Loucy (cell line): ENCODE data around the gene PSMD2.

Experiments used
- H2AFZ ChIP-seq: fragments of 200-600 bp; sonication (generic); 2 replicates; pipeline ENCODE4 v1.6.0; 2016; ENCODE audit warnings: antibody characterized with exemption, mild to moderate bottlenecking, low read length, moderate library complexity
- H3F3A ChIP-seq: fragments of 200-600 bp; 2 replicates; pipeline ENCODE4 v1.6.0; 2016; ENCODE audit warnings: antibody characterized with exemption, low read depth, mild to moderate bottlenecking
- H3K27me3 ChIP-seq: fragments of 200-600 bp; sonication (generic); 2 replicates; pipeline ENCODE4 v1.6.1; 2014; ENCODE audit warnings: low read length, mild to moderate bottlenecking; ENCODE audit not compliant: insufficient read depth, poor library complexity, severe bottlenecking
- H3K36me3 ChIP-seq: fragments of 200-600 bp; sonication (generic); 2 replicates; pipeline ENCODE4 v1.6.1; 2016; ENCODE audit warnings: low read length; ENCODE audit not compliant: insufficient read depth
- H3K4me1 ChIP-seq: fragments of 200-600 bp; sonication (generic); 2 replicates; pipeline ENCODE4 v1.5.1; 2014; ENCODE audit warnings: low read length, mild to moderate bottlenecking; ENCODE audit not compliant: insufficient read depth, poor library complexity, severe bottlenecking
- H3K4me2 ChIP-seq: fragments of 200-600 bp; sonication (generic); 2 replicates; pipeline ENCODE4 v1.6.0; 2014; ENCODE audit warnings: antibody characterized with exemption, low read length, low read depth, mild to moderate bottlenecking; ENCODE audit not compliant: poor library complexity, severe bottlenecking
- H3K4me3 ChIP-seq: fragments of 200-600 bp; sonication (generic); 2 replicates; pipeline ENCODE4 v1.5.1; 2014; ENCODE audit warnings: low read length, mild to moderate bottlenecking, mixed read lengths; ENCODE audit not compliant: poor library complexity, severe bottlenecking
- H3K79me2 ChIP-seq: fragments of 200-600 bp; sonication (generic); 2 replicates; pipeline ENCODE4 v1.6.1; 2014; ENCODE audit warnings: low read length; ENCODE audit not compliant: insufficient read depth
- H3K9ac ChIP-seq: fragments of 200-600 bp; sonication (generic); 2 replicates; pipeline ENCODE4 v1.6.0; 2014; ENCODE audit warnings: mild to moderate bottlenecking, low read depth, low read length, moderate library complexity; ENCODE audit not compliant: poor library complexity, severe bottlenecking
- H3K9me2 ChIP-seq: fragments of 200-600 bp; sonication (generic); replicated peaks from 2 replicates; pipeline ENCODE4 v1.6.1; 2016; ENCODE audit warnings: low read depth, low read length, mixed read lengths
- H3K9me3 ChIP-seq: fragments of 200-600 bp; sonication (generic); 2 replicates; pipeline ENCODE4 v1.6.1; 2014; ENCODE audit warnings: mild to moderate bottlenecking, antibody characterized with exemption, low read length, low read depth; ENCODE audit not compliant: insufficient read depth
- H4K20me1 ChIP-seq: fragments of 200-600 bp; sonication (generic); 2 replicates; pipeline ENCODE4 v1.6.0; 2014; ENCODE audit warnings: antibody characterized with exemption, low read length, mild to moderate bottlenecking; ENCODE audit not compliant: insufficient read depth, poor library complexity, severe bottlenecking
- EZH2phosphoT487 ChIP-seq: fragments of 200-600 bp; IDR thresholded peaks from 2 replicates; pipeline ENCODE4 v1.6.1; 2018; ENCODE audit warnings: antibody characterized with exemption, mild to moderate bottlenecking, moderate library complexity, borderline replicate concordance
- TF ChIP-seq, protein P1 (sequence below): fragments of 200-600 bp; sonication (generic); conservative IDR thresholded peaks from 2 replicates; pipeline ENCODE4 v1.5.1; 2014; ENCODE audit warnings: mild to moderate bottlenecking, antibody characterized with exemption, low read length

Gene PSMD2

DNA sequence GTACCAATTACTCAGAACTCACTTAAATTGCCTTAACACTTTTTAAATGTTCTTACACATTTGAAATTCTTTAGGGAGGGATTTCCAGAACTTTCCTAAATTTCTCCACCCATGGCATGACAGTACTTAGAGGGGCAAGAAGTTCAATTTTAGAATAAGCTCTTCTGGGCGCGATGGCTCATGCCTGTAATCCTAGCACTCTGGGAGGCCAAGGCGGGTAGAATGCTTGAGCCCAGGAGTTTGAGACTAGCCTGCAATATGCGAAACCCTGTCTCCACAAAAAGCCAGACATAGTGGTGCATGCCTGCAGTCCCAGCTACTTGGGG is 49.0 kb downstream of the PSMD2 start:
- Histone ChIP-seq H3K4me3 (no peak overlapping the region), H3K4me2 (no peak overlapping the region), H3K9me2 (no peaks in the 10 kb centered on the region), H3F3A (no peaks in the 10 kb centered on the region), H3K4me1 (no peaks in the 10 kb centered on the region), H3K36me3 (no peaks in the 10 kb centered on the region), H3K9ac (no peak overlapping the region), H3K9me3 (no peaks in the 10 kb centered on the region), H3K27me3 (no peaks in the 10 kb centered on the region), H2AFZ (no peak overlapping the region), H4K20me1 (no peaks in the 10 kb centered on the region), H3K79me2 (no peaks in the 10 kb centered on the region)
- no peak for TF ChIP-seq EZH2phosphoT487
- TF ChIP-seq, protein P1, sequence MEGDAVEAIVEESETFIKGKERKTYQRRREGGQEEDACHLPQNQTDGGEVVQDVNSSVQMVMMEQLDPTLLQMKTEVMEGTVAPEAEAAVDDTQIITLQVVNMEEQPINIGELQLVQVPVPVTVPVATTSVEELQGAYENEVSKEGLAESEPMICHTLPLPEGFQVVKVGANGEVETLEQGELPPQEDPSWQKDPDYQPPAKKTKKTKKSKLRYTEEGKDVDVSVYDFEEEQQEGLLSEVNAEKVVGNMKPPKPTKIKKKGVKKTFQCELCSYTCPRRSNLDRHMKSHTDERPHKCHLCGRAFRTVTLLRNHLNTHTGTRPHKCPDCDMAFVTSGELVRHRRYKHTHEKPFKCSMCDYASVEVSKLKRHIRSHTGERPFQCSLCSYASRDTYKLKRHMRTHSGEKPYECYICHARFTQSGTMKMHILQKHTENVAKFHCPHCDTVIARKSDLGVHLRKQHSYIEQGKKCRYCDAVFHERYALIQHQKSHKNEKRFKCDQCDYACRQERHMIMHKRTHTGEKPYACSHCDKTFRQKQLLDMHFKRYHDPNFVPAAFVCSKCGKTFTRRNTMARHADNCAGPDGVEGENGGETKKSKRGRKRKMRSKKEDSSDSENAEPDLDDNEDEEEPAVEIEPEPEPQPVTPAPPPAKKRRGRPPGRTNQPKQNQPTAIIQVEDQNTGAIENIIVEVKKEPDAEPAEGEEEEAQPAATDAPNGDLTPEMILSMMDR = no peak

DNA sequence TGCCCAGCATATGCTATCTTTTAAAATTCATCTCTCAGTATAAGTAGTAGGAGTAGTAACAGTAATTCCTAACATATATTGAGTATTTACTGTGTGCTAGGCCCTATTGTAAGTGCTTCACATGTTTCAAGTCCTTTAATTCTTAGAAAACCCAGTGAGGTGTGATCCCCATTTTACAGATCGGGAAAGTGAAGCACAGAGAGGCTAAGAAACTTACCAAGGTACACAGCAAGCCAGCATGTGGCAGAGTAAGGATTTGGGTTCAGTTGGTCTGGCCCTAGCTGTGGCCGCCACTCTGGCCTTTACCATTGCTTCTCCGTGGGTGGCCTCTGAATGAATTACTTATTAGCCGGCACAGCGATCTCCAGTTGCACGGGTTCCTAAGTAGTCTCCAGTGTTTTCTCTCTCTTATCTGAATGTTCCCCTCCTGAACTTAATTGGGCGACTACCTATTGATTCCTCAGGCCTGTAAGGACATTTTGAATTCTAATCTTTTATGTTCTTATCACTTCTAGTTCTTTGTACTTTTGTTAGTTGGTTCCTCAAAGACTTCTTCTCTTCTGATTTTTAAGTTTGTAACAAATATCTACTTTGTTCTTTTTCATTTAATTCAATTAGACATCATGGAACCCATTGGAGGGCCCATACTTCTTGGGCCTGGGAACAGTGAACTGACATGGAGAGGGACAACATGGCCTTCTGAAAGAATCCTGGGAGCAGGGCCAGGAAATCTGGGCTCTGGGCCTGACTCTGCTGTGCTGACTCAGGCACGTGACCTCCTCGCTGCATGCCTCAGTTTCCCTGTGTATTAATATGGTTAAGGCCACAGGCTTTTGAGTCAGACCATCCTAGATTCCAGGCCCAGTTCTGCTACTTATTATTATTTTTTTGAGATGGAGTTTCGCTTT is 50.8 kb downstream of the PSMD2 start:
- H3F3A ChIP-seq = no peaks in the 10 kb centered on the region
- no peak overlapping the region for H2AFZ ChIP-seq
- H3K9ac ChIP-seq = no peak overlapping the region
- H3K9me2 ChIP-seq = no peaks in the 10 kb centered on the region
- no peak overlapping the region for H3K4me3 ChIP-seq
- H3K79me2 ChIP-seq = no peaks in the 10 kb centered on the region
- TF ChIP-seq, protein P1 = no peak
- no peak for TF ChIP-seq EZH2phosphoT487
- no peaks in the 10 kb centered on the region for H3K9me3 ChIP-seq
- no peaks in the 10 kb centered on the region for H3K4me1 ChIP-seq
- no peaks in the 10 kb centered on the region for H4K20me1 ChIP-seq
- H3K27me3 ChIP-seq = no peaks in the 10 kb centered on the region
- no peaks in the 10 kb centered on the region for H3K36me3 ChIP-seq
- no peak overlapping the region for H3K4me2 ChIP-seq

DNA sequence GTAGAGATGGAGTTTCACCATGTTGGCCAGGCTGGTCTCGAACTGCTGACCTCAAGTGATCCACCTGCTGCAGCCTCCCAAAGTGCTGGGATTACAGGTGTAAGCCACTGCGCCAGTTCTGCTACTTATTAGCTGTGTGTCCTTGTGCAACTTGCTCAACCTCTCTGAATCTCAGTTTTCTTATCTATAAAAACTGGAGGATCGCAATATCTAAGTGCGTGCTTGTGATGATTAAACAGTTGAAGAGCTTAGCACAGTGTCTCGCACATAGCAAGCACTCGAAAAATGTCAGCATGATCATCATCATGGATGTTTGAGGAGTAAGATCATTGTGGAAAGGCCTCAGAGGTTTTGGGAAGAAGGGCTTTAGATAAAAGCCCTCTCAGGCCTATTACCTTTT is 51.6 kb downstream of the PSMD2 start:
- Histone ChIP-seq H3K27me3 (no peaks in the 10 kb centered on the region), H3F3A (no peaks in the 10 kb centered on the region), H3K4me1 (no peaks in the 10 kb centered on the region), H3K9ac (no peak overlapping the region), H3K9me3 (no peaks in the 10 kb centered on the region), H3K4me3 (no peak overlapping the region), H3K79me2 (no peaks in the 10 kb centered on the region), H4K20me1 (no peaks in the 10 kb centered on the region), H3K36me3 (no peaks in the 10 kb centered on the region), H3K9me2 (no peaks in the 10 kb centered on the region), H2AFZ (no peak overlapping the region), H3K4me2 (no peak overlapping the region)
- TF ChIP-seq, protein P1 = no peak
- TF ChIP-seq EZH2phosphoT487 = no peak
